Stimulated activated effector memory CD8-positive, alpha-beta T cell treated with anti-CD3 and anti-CD28 coated beads, Interleukin-12 subunit alpha, Interleukin-12 subunit beta, amount 100 ng/mL, for 72 hours (primary cell): ENCODE data around the gene SATL1.
"Not testable (repeated sequence)": the region's sequence is repeated elsewhere in the genome, so short reads cannot be mapped to it uniquely, and the experiment has no call there.

Source experiments
- ATAC-seq: fragments of 150-1000 bp; cut with Tn5 transposase; 2 replicates; pipeline ENCODE4 v1.10.0; 2021
- DNase-seq, 2 donors: peaks; one replicate each; pipeline ENCODE4 v3.0.0; 2021 to 2022; ENCODE audit warnings: low spot score in 2 of 2
- H3K27ac Mint-ChIP-seq: one replicate; pipeline ENCODE4 v1.8.0; 2022; ENCODE audit warnings: mild to moderate bottlenecking, mixed read lengths
- H3K36me3 Mint-ChIP-seq: one replicate; pipeline ENCODE4 v1.8.0; 2022; ENCODE audit warnings: mild to moderate bottlenecking, mixed read lengths
- H3K4me1 Mint-ChIP-seq: one replicate; pipeline ENCODE4 v1.8.0; 2022; ENCODE audit warnings: mixed read lengths
- H3K4me3 Mint-ChIP-seq: one replicate; pipeline ENCODE4 v1.8.0; 2022; ENCODE audit warnings: mild to moderate bottlenecking, mixed read lengths
- H3K9me3 Mint-ChIP-seq: one replicate; pipeline ENCODE4 v1.8.0; 2022; ENCODE audit warnings: mixed read lengths

Gene SATL1

GRCh38 chrX:85243761-85244449 is at the start of gene SATL1, which contains the start of gene ZNF711:
Gene SATL1 (minus strand): TSS chrX:85243779. CDS start chrX:85108968, 134,811 bp downstream.
Gene ZNF711 (plus strand): TSS chrX:85243991. CDS start chrX:85247573, 3,582 bp downstream.
- peak within 1 kb of the TSS; percentile 65 for H3K27ac Mint-ChIP-seq
- no peak for DNase-seq
- H3K9me3 Mint-ChIP-seq, result no peaks in the 10 kb centered on the region
- peak; percentile 57 for ATAC-seq
- H3K4me3 Mint-ChIP-seq, result peak within 1 kb of the TSS; percentile 76
- H3K4me1 Mint-ChIP-seq, result peaks cover 9% of the 10 kb centered on the region
- no peaks in the 10 kb centered on the region for H3K36me3 Mint-ChIP-seq

- Mint-ChIP-seq H3K36me3 (no peaks in the 10 kb centered on the region), H3K4me3 (no peak overlapping the region), H3K9me3 (peaks cover 5% of the 10 kb centered on the region), H3K4me1 (no peaks in the 10 kb centered on the region), H3K27ac (no peak overlapping the region)
- no peak for DNase-seq
- no peak for ATAC-seq
Observed at GRCh38 chrX:85288992-85289723, 45.6 kb upstream of the SATL1 start.

GRCh38 chrX:85285286-85285685 is 41.7 kb upstream of the SATL1 start:
- not testable (repeated sequence) for H3K9me3 Mint-ChIP-seq, H3K36me3 Mint-ChIP-seq

GRCh38 chrX:85244450-85245211 is 1.1 kb upstream of the SATL1 start:
- H3K4me1 Mint-ChIP-seq, result peaks cover 9% of the 10 kb centered on the region
- no peaks in the 10 kb centered on the region for H3K36me3 Mint-ChIP-seq
- H3K27ac Mint-ChIP-seq, result peak overlapping the region; percentile 65
- ATAC-seq (peak; percentile 61), DNase-seq (no peak)
- H3K9me3 Mint-ChIP-seq, result no peaks in the 10 kb centered on the region
- peak overlapping the region; percentile 76 for H3K4me3 Mint-ChIP-seq

More at GRCh38 chrX:85285286-85285685, 41.7 kb upstream of the SATL1 start:
- not testable (repeated sequence) for H3K4me3 Mint-ChIP-seq, DNase-seq, H3K27ac Mint-ChIP-seq, ATAC-seq, H3K4me1 Mint-ChIP-seq

- Mint-ChIP-seq H3K27ac (no peak overlapping the region), H3K36me3 (no peaks in the 10 kb centered on the region), H3K9me3 (no peaks in the 10 kb centered on the region), H3K4me1 (peaks cover 9% of the 10 kb centered on the region), H3K4me3 (peak overlapping the region; percentile 76)
- ATAC-seq, result no peak
- no peak for DNase-seq
Observed at GRCh38 chrX:85243155-85243554, 424 bp downstream of the SATL1 start.

GRCh38 chrX:85223359-85223758 is 20.2 kb downstream of the SATL1 start:
- Mint-ChIP-seq H3K4me3 (no peak overlapping the region), H3K9me3 (no peaks in the 10 kb centered on the region), H3K4me1 (no peaks in the 10 kb centered on the region), H3K36me3 (no peaks in the 10 kb centered on the region), H3K27ac (no peak overlapping the region)
- ATAC-seq (no peak), DNase-seq (no peak)

GRCh38 chrX:85221361-85221760 is 22.2 kb downstream of the SATL1 start:
- Mint-ChIP-seq H3K4me1 (no peaks in the 10 kb centered on the region), H3K27ac (no peak overlapping the region), H3K36me3 (no peaks in the 10 kb centered on the region), H3K4me3 (no peak overlapping the region), H3K9me3 (no peaks in the 10 kb centered on the region)
- no peak for DNase-seq
- no peak for ATAC-seq

GRCh38 chrX:85215946-85216345 is 27.6 kb downstream of the SATL1 start:
- H3K36me3 Mint-ChIP-seq, result no peaks in the 10 kb centered on the region
- DNase-seq (no peak), ATAC-seq (no peak)
- H3K9me3 Mint-ChIP-seq, result no peaks in the 10 kb centered on the region
- no peak overlapping the region for H3K4me3 Mint-ChIP-seq
- no peak overlapping the region for H3K27ac Mint-ChIP-seq
- H3K4me1 Mint-ChIP-seq, result no peaks in the 10 kb centered on the region

- H3K4me1 Mint-ChIP-seq, result no peaks in the 10 kb centered on the region
- no peaks in the 10 kb centered on the region for H3K36me3 Mint-ChIP-seq
- H3K9me3 Mint-ChIP-seq, result peaks cover 6% of the 10 kb centered on the region
- H3K4me3 Mint-ChIP-seq, result no peak overlapping the region
- no peak overlapping the region for H3K27ac Mint-ChIP-seq
- ATAC-seq (no peak), DNase-seq (no peak)
Observed at GRCh38 chrX:85213792-85214530, 29.6 kb downstream of the SATL1 start.

- no peak for ATAC-seq
- Mint-ChIP-seq H3K36me3 (no peaks in the 10 kb centered on the region), H3K27ac (no peak overlapping the region), H3K9me3 (no peaks in the 10 kb centered on the region), H3K4me3 (no peak overlapping the region), H3K4me1 (no peaks in the 10 kb centered on the region)
- DNase-seq, result no peak
Observed at GRCh38 chrX:85203461-85203970, 40.1 kb downstream of the SATL1 start.

- Mint-ChIP-seq H3K4me3 (no peak overlapping the region), H3K36me3 (no peaks in the 10 kb centered on the region), H3K27ac (no peak overlapping the region), H3K4me1 (no peaks in the 10 kb centered on the region), H3K9me3 (peaks cover 11% of the 10 kb centered on the region)
- DNase-seq (no peak), ATAC-seq (no peak)
Observed at GRCh38 chrX:85196319-85196718, 47.3 kb downstream of the SATL1 start.

- H3K4me3 Mint-ChIP-seq, result no peak overlapping the region
- H3K36me3 Mint-ChIP-seq, result no peaks in the 10 kb centered on the region
- DNase-seq (no peak), ATAC-seq (no peak)
- H3K9me3 Mint-ChIP-seq, result peaks cover 2% of the 10 kb centered on the region
- no peaks in the 10 kb centered on the region for H3K4me1 Mint-ChIP-seq
- no peak overlapping the region for H3K27ac Mint-ChIP-seq
Observed at GRCh38 chrX:85159644-85160043, 83.9 kb downstream of the SATL1 start.

- H3K4me3 Mint-ChIP-seq, result no peak overlapping the region
Observed at GRCh38 chrX:85140964-85141363, 102.6 kb downstream of the SATL1 start.

GRCh38 chrX:85139422-85139821 is 104.2 kb downstream of the SATL1 start:
- Mint-ChIP-seq H3K36me3 (no peaks in the 10 kb centered on the region), H3K27ac (no peak overlapping the region), H3K9me3 (peaks cover 4% of the 10 kb centered on the region), H3K4me1 (no peaks in the 10 kb centered on the region), H3K4me3 (no peak overlapping the region)
- DNase-seq, result no peak
- no peak for ATAC-seq

More at GRCh38 chrX:85140964-85141363, 102.6 kb downstream of the SATL1 start:
- Mint-ChIP-seq H3K36me3 (no peaks in the 10 kb centered on the region), H3K4me1 (no peaks in the 10 kb centered on the region), H3K9me3 (no peaks in the 10 kb centered on the region), H3K27ac (no peak overlapping the region)
- DNase-seq (no peak), ATAC-seq (no peak)

- no peak for ATAC-seq
- no peaks in the 10 kb centered on the region for H3K4me1 Mint-ChIP-seq
- DNase-seq, result no peak
- no peak overlapping the region for H3K27ac Mint-ChIP-seq
- peaks cover 5% of the 10 kb centered on the region for H3K9me3 Mint-ChIP-seq
- no peaks in the 10 kb centered on the region for H3K36me3 Mint-ChIP-seq
- H3K4me3 Mint-ChIP-seq, result no peak overlapping the region
Observed at GRCh38 chrX:85136409-85136808, 107.2 kb downstream of the SATL1 start.
